Vagina (tissue), 2 donors: ENCODE data around the gene PMIS2. TPM values are rescaled to one million over a fixed set of nuclear protein-coding genes. Genes with fewer than 3 reads are reported as not detected.
A peak's percentile ranks its signal among the peaks of the same experiment; 100 is the strongest.

Source experiments
- DNase-seq, 2 donors: peaks; one replicate each; pipeline ENCODE4 v3.0.0-alpha.2; 2017; ENCODE audit errors: extremely low spot score in 2 of 2
- H3K27ac ChIP-seq: fragments of 200-600 bp; sonication (generic); one replicate; pipeline ENCODE4 v1.5.1; 2019
- H3K27me3 ChIP-seq: fragments of 200-600 bp; sonication (generic); one replicate; pipeline ENCODE4 v1.5.1; 2019
- H3K36me3 ChIP-seq, 2 donors: fragments of 200-600 bp; sonication (generic); one replicate each; pipeline ENCODE4 v1.5.1; 2017 to 2019
- H3K4me1 ChIP-seq: fragments of 200-600 bp; sonication (generic); one replicate; pipeline ENCODE4 v1.5.1; 2019
- H3K4me3 ChIP-seq, 2 donors: fragments of 200-600 bp; sonication (generic); 1 replicate in 1 of 2; 2 replicates in 1 of 2; pipeline ENCODE4 v1.5.1; 2016 to 2019
- H3K9me3 ChIP-seq: fragments of 200-600 bp; sonication (generic); one replicate; pipeline ENCODE4 v1.5.1; 2019
- CTCF ChIP-seq, 3 experiments: fragments of 450-650 bp in 2 of 3; fragments of 200-600 bp in 1 of 3; sonication (generic) in 1 of 3; IDR thresholded peaks; one replicate each; pipeline ENCODE4 v1.5.1; 2017 to 2019; ENCODE audit warnings: antibody characterized with exemption in 3 of 3, mild to moderate bottlenecking in 2 of 3, moderate library complexity in 2 of 3
- POLR2A ChIP-seq, 2 donors: fragments of 450-650 bp; IDR thresholded peaks; one replicate each; pipeline ENCODE4 v1.6.1; 2017; ENCODE audit warnings: antibody characterized with exemption in 2 of 2, mild to moderate bottlenecking in 2 of 2, moderate library complexity in 2 of 2
- POLR2AphosphoS5 ChIP-seq, 2 donors: sonication (generic); formaldehyde crosslinking; IDR thresholded peaks; one replicate each; pipeline ENCODE4 v1.9.0; 2017; ENCODE audit warnings: antibody characterized with exemption in 2 of 2, mild to moderate bottlenecking in 2 of 2, low read depth in 1 of 2; ENCODE audit not compliant: insufficient read depth in 1 of 2
- intact Hi-C: fragments of 100-400 bp; cut with DNase I; formaldehyde crosslinking; loops from one replicate; pipeline ENCODE4 v1.15.1; 2023
- total RNA-seq: library from RNA; depleted of rRNA; stranded (reverse); fragments of >200 nt; gene quantifications from one replicate; pipeline ENCODE4 v1.2.3, GENCODE V29; 2016

The PMIS2 gene
- total RNA-seq, 1 donor from 2014 or later, result not detected

GRCh38 chr19:35613574-35613973, 27.6 kb downstream of the PMIS2 start:
- H3K4me3 ChIP-seq, result no peak overlapping the region

GRCh38 chr19:35615036-35615435, 29.1 kb downstream of the PMIS2 start:
- no peaks in the 10 kb centered on the region for H3K36me3 ChIP-seq
- no peak for DNase-seq
- TF ChIP-seq POLR2AphosphoS5 (IDR thresholded peaks at IDR 0.05; ENCODE audit: insufficient read depth in 1 of 2, low read depth in 1 of 2), result no peak
- TF ChIP-seq POLR2A (IDR thresholded peaks at IDR 0.05), result no peak
- TF ChIP-seq CTCF (IDR thresholded peaks at IDR 0.05), result no peak
- no peak overlapping the region for H3K27ac ChIP-seq
- no peak overlapping the region for H3K4me3 ChIP-seq
- no peaks in the 10 kb centered on the region for H3K9me3 ChIP-seq
- H3K4me1 ChIP-seq, result peaks cover 16% of the 10 kb centered on the region
- no peaks in the 10 kb centered on the region for H3K27me3 ChIP-seq
- intact Hi-C loops, result no loop called here

More at GRCh38 chr19:35613574-35613973, 27.6 kb downstream of the PMIS2 start:
- Histone ChIP-seq H3K36me3 (no peaks in the 10 kb centered on the region), H3K27me3 (no peaks in the 10 kb centered on the region), H3K4me1 (peaks cover 16% of the 10 kb centered on the region), H3K27ac (no peak overlapping the region), H3K9me3 (no peaks in the 10 kb centered on the region)
- intact Hi-C loops, result no loop called here
- DNase-seq, result no peak
- TF ChIP-seq CTCF (IDR thresholded peaks at IDR 0.05), result no peak
- TF ChIP-seq POLR2AphosphoS5 (IDR thresholded peaks at IDR 0.05; ENCODE audit: insufficient read depth in 1 of 2, low read depth in 1 of 2), result no peak
- no peak for TF ChIP-seq POLR2A (IDR thresholded peaks at IDR 0.05)

GRCh38 chr19:35618857-35619256, 32.9 kb downstream of the PMIS2 start:
- H3K9me3 ChIP-seq, result no peaks in the 10 kb centered on the region
- peaks cover 0 to 7% of the 10 kb centered on the region in 2 donors for H3K36me3 ChIP-seq
- intact Hi-C loops, result no loop called here
- H3K4me3 ChIP-seq, result no peak overlapping the region
- TF ChIP-seq CTCF (IDR thresholded peaks at IDR 0.05), result no peak
- TF ChIP-seq POLR2AphosphoS5 (IDR thresholded peaks at IDR 0.05; ENCODE audit: insufficient read depth in 1 of 2, low read depth in 1 of 2), result no peak
- no peak for TF ChIP-seq POLR2A (IDR thresholded peaks at IDR 0.05)
- H3K4me1 ChIP-seq, result no peaks in the 10 kb centered on the region
- no peak for DNase-seq
- no peaks in the 10 kb centered on the region for H3K27me3 ChIP-seq
- H3K27ac ChIP-seq, result no peak overlapping the region

- H3K9me3 ChIP-seq, result no peaks in the 10 kb centered on the region
- H3K27ac ChIP-seq, result no peak overlapping the region
- intact Hi-C loops, result no loop called here
- TF ChIP-seq CTCF (IDR thresholded peaks at IDR 0.05) (no peak), POLR2A (IDR thresholded peaks at IDR 0.05) (no peak), POLR2AphosphoS5 (IDR thresholded peaks at IDR 0.05; ENCODE audit: insufficient read depth in 1 of 2, low read depth in 1 of 2) (no peak)
- H3K27me3 ChIP-seq, result no peaks in the 10 kb centered on the region
- peak in 1 of 2 donors; percentile 76 for DNase-seq
- H3K36me3 ChIP-seq, result peaks cover 0 to 7% of the 10 kb centered on the region in 2 donors
- H3K4me1 ChIP-seq, result no peaks in the 10 kb centered on the region
- H3K4me3 ChIP-seq, result no peak overlapping the region
Observed at GRCh38 chr19:35619290-35619923, 33.4 kb downstream of the PMIS2 start.

- no peaks in the 10 kb centered on the region for H3K4me1 ChIP-seq
- no peaks in the 10 kb centered on the region for H3K9me3 ChIP-seq
- no peak overlapping the region for H3K27ac ChIP-seq
- intact Hi-C loops, result no loop called here
- peaks cover 0 to 7% of the 10 kb centered on the region in 2 donors for H3K36me3 ChIP-seq
- H3K4me3 ChIP-seq, result no peak overlapping the region
- H3K27me3 ChIP-seq, result no peaks in the 10 kb centered on the region
- TF ChIP-seq CTCF (IDR thresholded peaks at IDR 0.05) (no peak), POLR2AphosphoS5 (IDR thresholded peaks at IDR 0.05; ENCODE audit: insufficient read depth in 1 of 2, low read depth in 1 of 2) (no peak), POLR2A (IDR thresholded peaks at IDR 0.05) (no peak)
- no peak for DNase-seq
Observed at GRCh38 chr19:35620001-35620400, 34.0 kb downstream of the PMIS2 start.
